ENCODE results near the gene TMEM87B. TPM values are rescaled to one million over a fixed set of nuclear protein-coding genes. Genes with fewer than 3 reads are reported as not detected.

The TMEM87B gene
- 10 to 100 TPM; 16.7 to 25.5 (median 21.1) TPM for polyA plus RNA-seq (ENCODE audit: insufficient read length in 4 of 4)

- DNase-seq (ENCODE audit: low read depth in 4 of 4, low spot score in 2 of 4) = peak; percentile 85 to 94 (median 90)
These were observed at the start of gene TMEM87B for GRCh38 chr2:112054847-112055729. Gene TMEM87B, plus strand, starts transcription at chr2:112055269. Its CDS starts 323 bp downstream, at chr2:112055592.

GRCh38 chr2:112005406-112006075 lies 49.5 kb upstream of the TMEM87B start:
- no peak for DNase-seq (ENCODE audit: low read depth in 4 of 4, low spot score in 2 of 4)

DNA sequence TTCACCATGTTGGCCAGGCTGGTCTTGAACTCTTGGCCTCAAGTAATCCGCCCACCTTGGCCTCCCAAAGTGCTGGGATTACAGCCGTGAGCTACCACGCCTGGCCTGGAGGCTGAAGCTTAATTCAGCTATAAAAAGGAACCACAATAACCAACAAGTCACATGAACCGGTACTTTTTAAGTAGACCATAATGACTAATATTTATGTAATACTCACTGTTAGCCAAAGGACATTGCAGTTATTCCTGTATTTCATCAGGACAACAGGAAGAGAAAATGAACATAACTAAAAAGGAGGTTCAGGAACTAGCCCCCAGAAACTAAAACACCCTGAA lies 49.0 kb upstream of the TMEM87B start:
- DNase-seq (ENCODE audit: low read depth in 4 of 4, low spot score in 2 of 4) = no peak

GRCh38 chr2:112007493-112007892 lies 47.6 kb upstream of the TMEM87B start:
- DNase-seq (ENCODE audit: low read depth in 4 of 4, low spot score in 2 of 4) = no peak

GRCh38 chr2:112008910-112009485 lies 46.1 kb upstream of the TMEM87B start:
- DNase-seq (ENCODE audit: low read depth in 4 of 4, low spot score in 2 of 4) = no peak

GRCh38 chr2:112010751-112011150 lies 44.3 kb upstream of the TMEM87B start:
- DNase-seq (ENCODE audit: low read depth in 4 of 4, low spot score in 2 of 4) = no peak

DNA sequence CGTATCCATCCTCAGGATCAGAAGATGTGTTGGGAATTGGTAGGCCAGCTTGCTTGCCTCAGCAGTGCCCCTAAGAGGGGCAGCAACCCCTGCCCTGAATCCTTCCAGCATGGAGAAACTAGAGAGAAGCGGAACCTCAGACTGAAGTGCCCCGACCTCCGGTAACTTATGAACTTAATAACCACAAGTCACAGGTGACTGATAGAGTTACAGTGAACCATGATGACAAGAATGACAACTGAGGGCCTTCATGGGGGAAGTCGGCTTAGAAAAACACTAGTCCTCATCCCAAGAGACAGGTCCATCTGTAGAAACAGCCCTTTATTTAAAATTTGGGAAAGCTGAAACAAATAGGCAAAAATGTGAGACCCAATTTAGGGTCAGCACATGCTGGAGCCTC lies 42.5 kb upstream of the TMEM87B start:
- no peak for DNase-seq (ENCODE audit: low read depth in 4 of 4, low spot score in 2 of 4)

- DNase-seq (ENCODE audit: low read depth in 4 of 4, low spot score in 2 of 4) = no peak
These were observed 36.2 kb upstream of the TMEM87B start for GRCh38 chr2:112018846-112019245.

GRCh38 chr2:112019569-112019982 lies 35.5 kb upstream of the TMEM87B start:
- DNase-seq (ENCODE audit: low read depth in 4 of 4, low spot score in 2 of 4) = no peak

DNA sequence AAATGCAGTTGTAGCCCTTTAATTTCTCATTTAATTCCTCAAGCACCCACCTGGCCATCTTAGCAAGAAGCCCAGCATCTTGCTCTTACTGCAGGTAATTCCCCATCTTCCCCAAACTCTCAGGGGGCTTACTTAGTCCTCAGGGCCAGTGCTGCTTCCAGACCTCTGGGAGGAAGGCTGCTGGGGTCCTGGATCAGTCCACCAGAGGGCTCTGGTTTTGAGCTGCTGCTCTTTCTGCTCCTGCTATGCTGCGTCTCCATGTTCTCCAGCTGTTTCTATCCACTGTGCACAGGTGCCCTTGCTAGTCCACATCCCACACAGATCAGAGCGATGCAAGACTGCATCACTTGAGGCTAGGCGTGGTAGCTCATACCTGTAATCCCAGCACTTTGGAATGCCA lies 34.5 kb upstream of the TMEM87B start:
- DNase-seq (ENCODE audit: low read depth in 4 of 4, low spot score in 2 of 4) = no peak

DNA sequence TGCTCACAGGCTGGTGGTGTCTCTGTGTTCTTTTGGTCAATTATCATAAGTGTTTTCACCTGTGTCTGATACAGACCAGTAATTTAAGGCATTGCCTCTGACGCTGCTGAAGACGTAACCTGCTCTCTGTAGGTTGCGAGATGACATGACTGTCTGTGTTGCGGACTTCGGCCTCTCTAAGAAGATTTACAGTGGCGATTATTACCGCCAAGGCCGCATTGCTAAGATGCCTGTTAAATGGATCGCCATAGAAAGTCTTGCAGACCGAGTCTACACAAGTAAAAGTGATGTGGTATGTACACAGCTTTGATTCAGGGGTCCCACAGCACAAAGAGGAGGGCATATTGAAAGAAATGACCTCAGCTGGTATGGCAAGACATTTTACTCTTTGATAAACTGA lies 33.8 kb upstream of the TMEM87B start:
- no peak for DNase-seq (ENCODE audit: low read depth in 4 of 4, low spot score in 2 of 4)

DNA sequence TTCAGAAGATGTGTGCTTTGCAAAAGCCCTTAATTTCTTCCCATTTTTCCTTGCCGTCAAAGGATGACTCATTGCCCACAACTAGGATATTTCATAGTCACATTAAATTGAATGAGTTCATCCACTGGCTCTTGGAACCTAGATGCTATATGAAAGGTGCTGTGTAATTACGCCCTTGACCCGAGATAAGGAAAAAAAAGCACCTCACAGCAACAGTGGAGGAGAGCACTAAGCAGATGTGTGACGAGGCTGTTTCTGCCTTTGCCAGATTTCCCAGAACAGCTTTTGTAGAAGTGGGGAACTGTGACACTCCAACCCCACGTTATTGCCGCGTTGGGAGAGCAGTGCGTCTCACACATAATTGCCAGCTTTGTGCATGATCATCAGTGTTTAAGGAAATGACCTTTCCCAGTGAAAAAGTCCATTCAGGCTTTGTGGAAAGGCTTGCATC lies 33.3 kb upstream of the TMEM87B start:
- DNase-seq (ENCODE audit: low read depth in 4 of 4, low spot score in 2 of 4) = no peak

DNA sequence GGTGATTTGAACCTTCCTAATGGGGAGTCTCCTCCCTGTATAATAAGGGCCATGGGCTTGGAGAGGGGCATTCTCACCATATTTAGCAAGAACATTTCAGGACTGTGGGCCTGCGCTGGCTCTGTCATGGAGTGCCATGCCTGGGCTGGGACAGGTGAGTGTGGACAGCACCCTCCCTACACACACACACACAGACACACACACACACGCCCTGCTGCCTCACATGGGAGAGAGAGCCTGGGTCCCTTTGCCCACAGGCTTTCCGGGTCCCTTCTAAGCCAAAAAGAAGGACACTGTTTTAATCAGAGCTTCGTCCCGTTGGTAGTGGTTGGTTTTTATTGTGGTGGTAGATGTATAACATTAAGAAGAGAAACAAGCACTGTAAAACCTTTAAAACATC lies 31.4 kb upstream of the TMEM87B start:
- no peak for DNase-seq (ENCODE audit: low read depth in 4 of 4, low spot score in 2 of 4)

DNA sequence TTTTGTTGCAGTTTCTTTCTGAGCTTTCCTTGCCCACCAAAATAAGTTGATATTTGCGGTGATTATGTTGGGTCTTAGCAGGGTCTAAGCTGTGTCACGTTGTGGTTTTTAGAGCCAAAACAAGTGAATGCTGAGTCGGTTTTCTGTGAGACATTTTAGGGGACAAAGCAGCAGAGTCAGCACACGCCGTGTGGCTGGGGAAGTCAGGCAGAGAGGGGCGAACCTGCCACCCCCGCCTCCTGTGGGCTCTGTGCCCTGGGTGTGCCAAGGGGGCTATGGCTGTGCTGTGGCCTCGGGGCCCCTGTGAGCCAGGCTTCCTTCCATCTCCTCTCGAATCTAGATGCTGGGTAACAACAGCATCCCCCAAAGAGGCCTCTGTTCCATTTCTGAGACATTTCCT lies 30.8 kb upstream of the TMEM87B start:
- DNase-seq (ENCODE audit: low read depth in 4 of 4, low spot score in 2 of 4) = no peak

DNA sequence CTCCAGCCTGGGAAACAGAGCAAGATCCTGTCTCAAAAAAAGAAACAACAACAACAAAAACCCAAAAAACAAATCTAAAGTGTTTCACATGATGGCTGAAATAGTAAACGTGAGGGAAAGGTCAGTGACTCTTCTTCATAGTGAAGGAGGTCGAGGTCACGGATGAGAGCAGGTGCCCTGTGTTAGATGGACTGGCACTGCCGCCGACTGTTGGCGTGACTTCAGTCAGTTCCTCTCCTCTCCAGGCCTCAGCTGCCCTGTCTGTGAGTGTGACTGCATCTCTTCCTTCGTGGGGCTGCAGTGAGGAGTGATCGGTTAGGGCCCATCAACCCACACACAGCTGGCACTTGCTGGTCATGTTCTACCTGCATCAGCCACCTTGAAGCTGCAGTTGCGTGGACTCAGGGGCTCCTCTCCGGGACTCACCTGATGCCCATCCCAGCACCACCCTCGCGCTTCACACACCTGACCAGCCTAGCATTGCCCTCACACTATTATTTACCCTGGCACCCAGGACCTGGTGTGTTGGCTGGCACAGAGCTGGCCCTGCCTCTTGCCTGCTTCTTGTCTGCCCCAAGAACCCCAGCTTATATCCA lies 30.1 kb upstream of the TMEM87B start:
- no peak for DNase-seq (ENCODE audit: low read depth in 4 of 4, low spot score in 2 of 4)

- no peak for DNase-seq (ENCODE audit: low read depth in 4 of 4, low spot score in 2 of 4)
These were observed 28.6 kb upstream of the TMEM87B start for GRCh38 chr2:112026509-112026908.

DNA sequence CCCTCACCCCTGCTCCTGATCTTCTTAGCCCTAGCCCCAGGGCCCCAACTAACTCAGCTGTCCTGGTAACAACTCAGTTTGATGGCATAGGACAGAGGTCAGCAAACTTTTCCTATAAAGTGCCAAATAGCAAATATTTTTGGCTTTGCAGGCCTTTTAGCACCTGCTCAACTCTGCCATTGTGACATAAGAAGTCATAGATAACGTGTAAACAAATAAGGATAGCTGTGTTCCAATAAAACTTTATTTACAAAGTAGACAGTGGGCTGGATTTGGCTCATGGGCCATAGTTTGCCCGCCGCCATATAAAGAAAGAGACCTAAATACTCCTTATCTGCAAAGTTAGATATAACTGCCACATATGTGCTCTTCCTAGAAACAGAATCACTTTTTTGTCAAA lies 27.3 kb upstream of the TMEM87B start:
- no peak for DNase-seq (ENCODE audit: low read depth in 4 of 4, low spot score in 2 of 4)

GRCh38 chr2:112029164-112029563 lies 25.9 kb upstream of the TMEM87B start:
- no peak for DNase-seq (ENCODE audit: low read depth in 4 of 4, low spot score in 2 of 4)

- DNase-seq (ENCODE audit: low read depth in 4 of 4, low spot score in 2 of 4) = no peak
These were observed 23.4 kb upstream of the TMEM87B start for GRCh38 chr2:112031473-112032223.

GRCh38 chr2:112032224-112032586 lies 22.9 kb upstream of the TMEM87B start:
- no peak for DNase-seq (ENCODE audit: low read depth in 4 of 4, low spot score in 2 of 4)
